HG02885 (cell line): ENCODE results near the gene SPACDR.

Experiments
- ATAC-seq: cut with Tn5 transposase; IDR thresholded peaks from one replicate; pipeline ENCODE4 v1.9.1; 2021; ENCODE audit warnings: mild to moderate bottlenecking; ENCODE audit not compliant: unreplicated experiment, poor library complexity

SPACDR gene

DNA sequence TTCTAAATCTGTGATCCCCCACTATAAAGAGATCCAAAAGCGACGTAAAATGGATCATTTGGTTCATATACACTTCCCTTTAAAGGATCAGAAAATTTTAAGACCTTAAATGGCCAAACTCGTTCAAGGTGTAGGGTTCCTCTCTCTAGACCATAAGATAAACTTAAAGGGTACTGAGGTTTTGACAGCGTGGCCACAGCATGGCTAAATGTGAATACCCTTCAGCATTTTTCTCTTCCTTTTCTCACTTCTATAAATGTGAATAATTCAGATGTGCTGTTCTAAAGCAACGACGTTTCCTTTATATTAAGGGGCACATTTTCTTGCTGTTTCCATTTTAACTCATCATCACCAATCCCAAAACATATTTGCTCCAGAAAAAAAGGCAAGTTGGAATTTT is 40.7 kb downstream of the SPACDR start:
- ATAC-seq: no peak

DNA sequence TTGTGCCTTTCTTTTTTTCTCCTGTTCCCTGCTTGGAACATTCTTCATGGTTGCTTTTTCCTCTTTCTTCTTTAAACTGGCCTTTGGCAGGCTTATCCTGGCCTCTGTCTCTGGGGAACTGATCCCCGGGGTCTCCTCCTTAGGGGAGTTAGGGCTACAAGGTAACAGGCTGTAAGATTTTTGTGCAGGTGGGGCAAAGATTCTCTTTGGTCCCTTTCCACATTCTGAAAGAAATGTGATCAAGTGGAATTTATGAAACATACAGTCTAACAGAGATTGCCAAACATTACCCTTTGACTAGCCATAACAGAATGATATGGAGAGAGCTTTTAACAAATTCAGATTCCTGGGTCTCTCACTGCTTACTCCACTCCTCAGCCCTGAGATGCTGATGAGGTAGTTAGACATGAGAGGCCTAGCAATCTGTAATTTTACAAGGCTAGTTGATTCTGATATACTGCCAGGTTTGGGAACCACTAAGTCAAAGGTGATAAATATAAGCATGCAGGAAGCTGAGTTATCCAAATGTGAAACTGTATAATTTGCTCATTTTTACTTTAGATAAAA is 44.3 kb downstream of the SPACDR start:
- ATAC-seq: no peak

DNA sequence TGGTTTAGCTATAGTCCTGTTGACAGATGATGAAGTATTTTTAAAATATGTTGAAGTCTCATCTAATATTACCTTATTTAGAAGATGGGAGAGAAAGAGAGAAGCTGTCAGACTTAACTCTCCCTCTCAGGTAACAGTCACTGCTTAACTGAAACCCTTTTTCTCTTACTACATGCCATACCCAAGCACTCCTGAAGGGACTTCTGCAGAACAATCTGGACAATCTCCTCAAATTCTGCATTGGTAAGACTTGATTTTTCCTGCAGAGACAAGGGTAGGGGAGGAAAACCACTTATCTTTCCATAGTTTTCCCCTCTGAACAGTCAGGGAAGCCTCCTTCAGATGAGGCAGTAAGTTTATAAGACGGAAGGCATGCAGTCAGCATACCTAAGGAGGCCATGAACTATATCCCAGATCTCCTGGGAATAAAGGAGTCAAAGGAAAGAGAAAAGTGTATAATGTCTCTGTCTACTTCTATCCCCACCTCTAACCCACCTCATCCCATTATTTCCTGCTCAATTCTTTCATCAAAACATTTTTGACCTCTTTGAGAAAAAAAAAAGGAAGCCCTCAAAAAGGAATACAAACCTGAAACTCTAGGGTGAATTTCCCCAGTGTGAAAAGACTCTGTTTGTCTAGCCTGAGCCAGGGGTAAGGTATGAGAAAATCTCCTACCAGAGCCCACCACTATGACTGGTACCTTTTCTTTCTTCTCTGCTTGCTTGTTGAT is 45.0 kb downstream of the SPACDR start:
- no peak for ATAC-seq

DNA sequence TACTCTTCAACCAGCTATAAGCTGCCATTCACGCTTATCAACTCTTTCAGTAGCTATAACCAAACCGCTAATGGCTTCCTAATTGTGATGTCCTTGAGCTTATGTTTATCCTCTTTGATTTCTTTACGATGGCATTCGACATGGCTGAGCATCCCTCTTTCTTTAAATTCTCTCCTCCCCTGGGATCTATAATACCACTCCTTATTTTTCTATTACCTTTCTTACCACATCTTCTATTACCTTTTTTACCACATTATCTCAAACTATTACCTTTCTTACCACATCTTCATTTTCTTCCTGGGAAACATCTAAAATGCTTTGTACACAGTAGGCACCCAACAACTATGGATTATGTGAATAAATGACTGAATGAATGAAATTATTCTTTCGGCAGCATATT is 48.6 kb downstream of the SPACDR start:
- no peak for ATAC-seq

DNA sequence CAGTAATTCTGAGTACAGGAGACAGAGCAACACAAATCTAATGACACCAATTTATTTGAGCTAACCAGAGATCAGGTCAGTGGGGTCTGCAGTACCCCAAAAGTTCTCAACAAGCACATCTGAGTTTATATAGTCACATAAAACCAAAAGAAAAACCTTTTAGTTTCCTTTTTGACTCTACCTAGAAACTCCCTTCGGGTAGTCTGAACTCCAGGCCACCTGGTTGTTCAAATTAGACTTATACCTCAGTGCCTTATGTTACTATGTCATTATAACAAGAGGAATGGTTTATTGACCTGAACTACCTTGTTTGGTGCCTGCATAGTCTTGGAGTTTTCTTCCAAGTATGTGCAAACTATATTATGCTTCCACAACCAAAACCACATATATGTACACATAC is 50.2 kb downstream of the SPACDR start:
- no peak for ATAC-seq

DNA sequence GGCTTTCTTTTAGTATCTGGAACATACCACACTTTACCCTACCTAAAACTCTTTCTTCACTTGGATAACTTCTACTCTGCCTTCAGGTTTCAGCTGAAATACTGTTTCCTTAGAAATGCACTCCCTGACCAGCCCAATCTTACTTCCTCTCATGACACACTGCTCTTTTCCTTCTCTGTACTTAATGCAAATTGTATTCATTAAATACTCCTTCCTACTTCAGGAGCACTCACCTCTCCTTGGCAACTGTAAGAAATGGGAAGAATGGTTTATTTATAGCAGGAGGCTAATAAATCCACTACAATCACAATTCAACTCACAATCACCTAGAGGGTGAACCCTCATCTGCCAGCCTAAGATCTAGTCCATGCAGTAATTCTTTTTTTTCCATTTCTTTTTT is 50.7 kb downstream of the SPACDR start:
- ATAC-seq: no peak

DNA sequence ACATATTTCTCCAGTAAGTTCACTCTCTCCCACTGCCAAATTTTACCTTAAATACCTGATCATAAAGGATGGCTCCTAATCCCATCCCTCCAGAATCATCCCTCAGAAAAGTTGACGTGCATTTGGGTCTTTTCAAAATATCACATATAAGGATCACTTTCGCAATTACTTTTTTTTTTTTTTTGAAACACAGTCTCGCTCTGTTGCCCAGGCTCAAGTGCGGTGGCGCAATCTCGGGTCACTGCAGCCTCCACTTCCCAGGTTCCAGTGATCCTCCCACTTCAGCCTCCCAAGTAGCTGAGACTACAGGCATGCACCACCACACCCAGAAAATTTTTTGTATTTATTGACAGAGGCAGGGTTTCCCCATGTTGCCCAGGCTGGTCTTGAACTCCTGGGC is 53.0 kb downstream of the SPACDR start:
- ATAC-seq: no peak

DNA sequence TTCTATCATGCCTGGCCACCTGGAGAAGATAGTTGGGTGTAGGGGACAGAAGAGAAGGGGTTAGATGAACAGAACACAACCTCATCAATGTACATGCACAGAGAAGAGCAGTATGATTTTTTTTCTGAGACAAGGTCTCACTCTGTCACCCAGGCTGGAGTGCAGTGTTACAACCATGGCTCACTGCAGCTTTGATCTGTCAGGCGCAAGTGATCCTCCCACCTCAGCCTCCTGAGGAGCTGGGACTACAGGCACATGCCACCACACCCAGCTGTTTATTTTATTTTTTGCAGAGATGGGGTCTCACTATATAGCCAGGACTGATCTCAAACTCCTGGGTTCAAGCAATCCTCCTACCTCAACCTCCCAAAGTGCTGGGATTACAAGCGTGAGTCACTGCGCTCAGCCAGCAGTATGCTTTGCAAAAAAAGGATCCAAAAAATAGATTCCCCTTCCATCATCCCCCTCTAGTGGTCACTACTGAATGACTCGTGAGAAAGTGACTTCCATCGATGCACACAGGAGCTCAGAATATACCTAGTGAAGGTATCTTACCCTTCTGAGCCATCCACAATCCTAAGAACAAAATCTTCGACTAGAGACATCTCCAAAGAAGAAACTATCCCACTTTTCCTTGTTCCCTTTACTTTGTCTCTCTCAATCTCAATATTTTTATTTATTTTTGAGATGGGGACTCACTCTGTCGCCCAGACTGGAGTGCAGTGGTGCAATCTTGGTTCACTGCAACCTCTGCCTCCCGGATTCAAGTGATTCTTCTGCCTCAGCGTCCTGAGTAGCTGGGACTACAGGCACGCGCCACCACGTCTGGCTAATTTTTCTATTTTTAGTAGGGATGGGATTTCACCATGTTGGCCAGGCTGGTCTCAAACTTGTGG is 56.5 kb downstream of the SPACDR start:
- ATAC-seq: no peak

DNA sequence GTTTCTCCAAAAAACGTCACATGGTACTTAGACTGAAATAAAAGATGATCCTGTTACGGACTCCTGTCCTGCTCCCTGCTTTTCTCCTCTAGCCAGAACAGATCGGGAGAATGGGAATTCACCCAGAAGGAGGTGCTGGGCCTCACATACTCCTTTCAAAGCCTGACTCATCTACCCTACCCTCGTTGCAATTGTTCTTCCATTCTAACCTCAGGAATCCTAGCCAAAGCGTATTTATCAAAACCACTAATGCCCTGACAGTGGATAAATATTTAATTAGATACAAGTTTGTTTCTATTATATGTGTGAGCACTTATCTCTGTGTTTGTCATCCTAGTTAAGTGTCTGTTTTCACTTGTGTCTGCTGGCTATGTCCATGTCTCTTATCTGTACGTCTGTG is 57.3 kb downstream of the SPACDR start:
- ATAC-seq: no peak
